Endothelial cell of umbilical vein (primary cell): Measurements from ENCODE around the gene IL24. TPM values are rescaled to one million over a fixed set of nuclear protein-coding genes. Genes with fewer than 3 reads are reported as not detected.

Source experiments
- BruUV-seq: library from RNA; stranded (reverse); fragments of 400-500 nt; replicated peaks from 2 replicates; lab custom pipeline; 2021; lab: Mats Ljungman, UMichigan
- CTCF ChIA-PET: fragments of 300-600, 350-600 bp; sonication (Branson Sonifier 250); formaldehyde crosslinking; loops from one replicate; lab custom pipeline; 2021; ENCODE audit warnings: antibody characterized with exemption, inconsistent platforms; lab: Charles Lee
- POLR2A ChIA-PET: fragments of 300-600, 350-600 bp; sonication (Branson Sonifier 250); formaldehyde crosslinking; loops from one replicate; lab custom pipeline; 2021; ENCODE audit warnings: antibody characterized with exemption, inconsistent platforms; lab: Charles Lee
- DNase-seq: peaks from one replicate; pipeline ENCODE4 v3.0.0-alpha.2; 2011; ENCODE audit warnings: low read depth, low spot score
- FAIRE-seq: peaks from 2 replicates; lab custom pipeline; 2011; peaks lifted over from hg19 to GRCh38; lab: Jason Lieb, UNC
- H2AFZ ChIP-seq: 2 replicates; pipeline ENCODE4 v1.6.0; 2012; ENCODE audit warnings: low read depth, low read length, control low read depth, inconsistent platforms
- H3K27ac ChIP-seq: 2 replicates; pipeline ENCODE4 v1.5.1; 2011; ENCODE audit warnings: low read depth, mild to moderate bottlenecking, control low read depth, low read length, moderate library complexity; ENCODE audit not compliant: insufficient read depth
- H3K27me3 ChIP-seq, 2 experiments: 2 replicates each; pipeline versions ENCODE4 v1.6.0 to v1.6.1; 2011; ENCODE audit warnings: low read length in 2 of 2, mixed read lengths in 1 of 2; ENCODE audit not compliant: control insufficient read depth in 2 of 2, insufficient read depth in 2 of 2
- H3K36me3 ChIP-seq, 2 experiments: 2 replicates in 1 of 2; 3 replicates in 1 of 2; pipeline ENCODE4 v1.5.1; 2011; ENCODE audit warnings: low read length in 2 of 2, mild to moderate bottlenecking in 1 of 2, moderate library complexity in 1 of 2; ENCODE audit not compliant: control insufficient read depth in 2 of 2, insufficient read depth in 2 of 2; ENCODE audit errors: extremely low read depth in 1 of 2
- H3K4me1 ChIP-seq: 3 replicates; pipeline ENCODE4 v1.5.1; 2011; ENCODE audit warnings: mild to moderate bottlenecking, low read length; ENCODE audit not compliant: control insufficient read depth, insufficient read depth; ENCODE audit errors: extremely low read depth
- H3K4me2 ChIP-seq: 2 replicates; pipeline ENCODE4 v1.6.1; 2011; ENCODE audit warnings: low read length, control low read depth, mixed read lengths; ENCODE audit not compliant: insufficient read depth
- H3K4me3 ChIP-seq, 3 experiments: fragments of 200-600 bp in 1 of 3; sonication (generic), shearing (Covaris generic) in 1 of 3; replicated peaks in 1 of 3; 2 replicates each; pipeline ENCODE4 v1.5.1; 2011 to 2016; ENCODE audit warnings: control low read depth in 3 of 3, low read length in 3 of 3, mild to moderate bottlenecking in 2 of 3, inconsistent platforms in 1 of 3, low read depth in 1 of 3, moderate library complexity in 1 of 3; ENCODE audit not compliant: insufficient read depth in 1 of 3
- H3K79me2 ChIP-seq: 2 replicates; pipeline ENCODE4 v1.6.0; 2012; ENCODE audit warnings: low read length, inconsistent platforms; ENCODE audit not compliant: control insufficient read depth, insufficient read depth
- H3K9ac ChIP-seq: replicated peaks from 2 replicates; pipeline ENCODE3; 2011; ENCODE audit warnings: low read length, control low read depth; ENCODE audit not compliant: insufficient read depth; ENCODE audit errors: extremely low read depth
- H3K9me1 ChIP-seq: replicated peaks from 3 replicates; pipeline ENCODE4 v1.6.0; 2011; ENCODE audit warnings: mild to moderate bottlenecking, low read length; ENCODE audit not compliant: control insufficient read depth, insufficient read depth; ENCODE audit errors: extremely low read depth
- H3K9me3 ChIP-seq: replicated peaks from 2 replicates; pipeline ENCODE4 v1.5.1; 2012; ENCODE audit warnings: low read length, inconsistent platforms; ENCODE audit not compliant: control insufficient read depth, insufficient read depth
- H4K20me1 ChIP-seq: replicated peaks from 2 replicates; pipeline ENCODE3; 2011; ENCODE audit warnings: mild to moderate bottlenecking, low read length; ENCODE audit not compliant: control insufficient read depth, insufficient read depth; ENCODE audit errors: extremely low read depth
- EZH2 ChIP-seq: IDR thresholded peaks from 2 replicates; pipeline ENCODE4 v1.6.1; 2012; ENCODE audit warnings: borderline replicate concordance, low read depth, mild to moderate bottlenecking, moderate library complexity, low read length, inconsistent platforms; ENCODE audit not compliant: severe bottlenecking
- FOS ChIP-seq: IDR thresholded peaks from 2 replicates; pipeline ENCODE4 v1.6.1; 2011; ENCODE audit warnings: mild to moderate bottlenecking, low read length, moderate library complexity, borderline replicate concordance; ENCODE audit not compliant: insufficient read depth
- GATA2 ChIP-seq: IDR thresholded peaks from 2 replicates; pipeline ENCODE4 v1.7.0; 2011; ENCODE audit warnings: low read depth, mild to moderate bottlenecking, moderate library complexity, mixed read lengths, low read length; ENCODE audit not compliant: insufficient read length, insufficient read depth
- JUN ChIP-seq: IDR thresholded peaks from 2 replicates; pipeline ENCODE4 v1.6.1; 2011; ENCODE audit warnings: borderline replicate concordance, low read depth; ENCODE audit not compliant: insufficient read length, insufficient read depth
- POLR2A ChIP-seq: IDR thresholded peaks from 2 replicates; pipeline ENCODE4 v1.6.1; 2012; ENCODE audit warnings: low read depth, mild to moderate bottlenecking, control low read depth, low read length
- POLR2AphosphoS5 ChIP-seq: IDR thresholded peaks from 2 replicates; pipeline ENCODE4 v1.6.1; 2012; ENCODE audit warnings: low read depth, mild to moderate bottlenecking, control low read depth, low read length, moderate library complexity; ENCODE audit not compliant: insufficient read depth
- dilution Hi-C: fragments of 300-500 bp; cut with MboI; formaldehyde crosslinking; loops from one replicate; pipeline ENCODE4 v1.15.0; 2019; ENCODE audit warnings: low sequenced_read_pairs; ENCODE audit not compliant: extremely low pct_ligation_motif_present
- intact Hi-C: fragments of 100-400 bp; cut with micrococcal nuclease; formaldehyde crosslinking; loops from one replicate; pipeline ENCODE4 v1.10.0; 2022
- polyA plus RNA-seq, 4 experiments: library from polyadenylated mRNA; depleted of rRNA in 3 of 4; stranded (reverse) in 3 of 4; unstranded in 1 of 4; fragments of >200 nt; gene quantifications; 2 replicates each; pipeline versions ENCODE4 v1.2.1 to v1.2.3, GENCODE V29; 2011 to 2012; ENCODE audit warnings: missing spikeins in 1 of 4
- total RNA-seq: library from RNA; stranded (reverse); gene quantifications from 2 replicates; pipeline ENCODE4 v1.2.3, GENCODE V29; 2021
- TF ChIP-seq, protein P1 (sequence below), 2 donors: IDR thresholded peaks; 1 replicate in 1 of 2; 2 replicates in 1 of 2; pipeline ENCODE4 v1.5.1; 2011; ENCODE audit warnings: low read length in 2 of 2, mild to moderate bottlenecking in 2 of 2, moderate library complexity in 2 of 2, control low read depth in 1 of 2, inconsistent platforms in 1 of 2, low read depth in 1 of 2; ENCODE audit not compliant: insufficient read depth in 1 of 2; ENCODE audit errors: extremely low read depth in 1 of 2
- TF ChIP-seq, protein P2 (sequence below): IDR thresholded peaks from 2 replicates; pipeline ENCODE4 v1.6.1; 2011; ENCODE audit not compliant: insufficient read depth, insufficient read length

Gene IL24
- total and polyA plus RNA-seq, 2 donors (not counting 3 experiments of a cell fraction or from before 2014, with no cell fraction given): not detected

DNA sequence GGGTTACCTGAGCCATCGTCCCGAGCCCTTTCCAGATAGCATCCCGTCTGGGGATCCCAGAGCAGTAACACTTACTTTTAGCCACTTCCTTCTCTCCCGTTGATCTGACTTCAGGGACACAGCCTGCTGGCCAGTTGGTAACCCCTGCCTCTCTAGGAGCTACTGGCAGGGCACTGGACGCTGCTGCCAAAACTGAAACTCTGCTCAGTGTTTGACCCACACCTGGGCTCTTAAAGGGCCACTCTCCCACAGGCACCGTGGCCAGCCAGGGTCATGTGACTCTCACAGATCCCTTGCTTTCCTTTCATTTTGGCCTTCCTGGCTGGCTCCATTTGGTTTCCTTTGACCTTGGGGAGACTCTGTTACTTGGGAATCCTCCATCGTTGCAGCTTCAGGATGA lies 49.0 kb downstream of the IL24 start, which contains the start of gene PIGR:
Gene PIGR (minus strand): TSS at position 206 of the 400 bp plus-strand sequence. CDS start 5,935 bp downstream, outside the sequence.
- Histone ChIP-seq H4K20me1 (no peaks in the 10 kb centered on the region), H3K27ac (no peak within 1 kb of the TSS), H3K36me3 (no peaks in the 10 kb centered on the region), H3K27me3 (no peaks in the 10 kb centered on the region), H3K4me2 (no peak within 1 kb of the TSS), H3K4me1 (no peaks in the 10 kb centered on the region), H3K4me3 (no peak within 1 kb of the TSS), H3K9me3 (no peaks in the 10 kb centered on the region), H2AFZ (no peak within 1 kb of the TSS), H3K79me2 (no peaks in the 10 kb centered on the region), H3K9me1 (no peaks in the 10 kb centered on the region), H3K9ac (no peak within 1 kb of the TSS)
- dilution Hi-C loops: no loop called here
- no peak for TF ChIP-seq GATA2
- no peak for TF ChIP-seq EZH2
- no peak for TF ChIP-seq JUN
- TF ChIP-seq POLR2AphosphoS5: no peak
- TF ChIP-seq FOS: no peak
- no peak for TF ChIP-seq POLR2A
- TF ChIP-seq, protein P1, sequence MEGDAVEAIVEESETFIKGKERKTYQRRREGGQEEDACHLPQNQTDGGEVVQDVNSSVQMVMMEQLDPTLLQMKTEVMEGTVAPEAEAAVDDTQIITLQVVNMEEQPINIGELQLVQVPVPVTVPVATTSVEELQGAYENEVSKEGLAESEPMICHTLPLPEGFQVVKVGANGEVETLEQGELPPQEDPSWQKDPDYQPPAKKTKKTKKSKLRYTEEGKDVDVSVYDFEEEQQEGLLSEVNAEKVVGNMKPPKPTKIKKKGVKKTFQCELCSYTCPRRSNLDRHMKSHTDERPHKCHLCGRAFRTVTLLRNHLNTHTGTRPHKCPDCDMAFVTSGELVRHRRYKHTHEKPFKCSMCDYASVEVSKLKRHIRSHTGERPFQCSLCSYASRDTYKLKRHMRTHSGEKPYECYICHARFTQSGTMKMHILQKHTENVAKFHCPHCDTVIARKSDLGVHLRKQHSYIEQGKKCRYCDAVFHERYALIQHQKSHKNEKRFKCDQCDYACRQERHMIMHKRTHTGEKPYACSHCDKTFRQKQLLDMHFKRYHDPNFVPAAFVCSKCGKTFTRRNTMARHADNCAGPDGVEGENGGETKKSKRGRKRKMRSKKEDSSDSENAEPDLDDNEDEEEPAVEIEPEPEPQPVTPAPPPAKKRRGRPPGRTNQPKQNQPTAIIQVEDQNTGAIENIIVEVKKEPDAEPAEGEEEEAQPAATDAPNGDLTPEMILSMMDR (IDR thresholded peaks at IDR 0.05; ENCODE audit: extremely low read depth in 1 of 2, insufficient read depth in 1 of 2, low read depth in 1 of 2, low read length in 2 of 2): no peak
- TF ChIP-seq, protein P2, sequence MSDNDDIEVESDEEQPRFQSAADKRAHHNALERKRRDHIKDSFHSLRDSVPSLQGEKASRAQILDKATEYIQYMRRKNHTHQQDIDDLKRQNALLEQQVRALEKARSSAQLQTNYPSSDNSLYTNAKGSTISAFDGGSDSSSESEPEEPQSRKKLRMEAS: no peak
- FAIRE-seq (no peak), DNase-seq (no peak)
- ChIA-PET POLR2A (no interaction called here), CTCF (interaction anchor here (1.9 kb wide), 1 partner anchor 34 kb away, joined by 6 read pairs; no protein-coding TSS in a partner anchor)
- intact Hi-C loops: no loop called here
- BruUV-seq: no TSS peak
